ENCODE measurements around the gene PATJ. TPM values are rescaled to one million over a fixed set of nuclear protein-coding genes. Genes with fewer than 3 reads are reported as not detected.

PATJ gene
- total and polyA plus RNA-seq, 2 experiments from 2014 or later: 10.8 to 18.7 TPM

DNA sequence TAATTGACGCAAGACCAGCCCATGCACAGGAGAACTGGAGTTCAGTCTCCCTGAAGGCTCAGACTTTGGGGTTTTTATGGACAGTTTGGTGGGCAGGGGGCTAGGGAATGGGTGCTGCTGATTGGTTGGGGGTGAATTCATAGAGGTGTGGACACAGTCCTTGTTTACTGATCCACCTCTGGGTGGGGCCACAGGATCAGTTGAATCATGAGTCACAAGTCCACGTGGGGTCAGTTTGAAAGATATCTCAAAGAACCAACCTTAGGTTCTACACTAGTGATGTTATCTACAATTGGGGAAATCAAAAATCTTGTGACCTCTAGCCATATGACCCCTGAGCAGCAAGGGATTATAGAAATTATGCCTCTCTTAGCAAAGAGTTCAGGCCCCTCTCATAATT lies 324.4 kb downstream of the PATJ start:
- Histone ChIP-seq H3K9me3 (ENCODE audit: low read depth) (no peaks in the 10 kb centered on the region), H3K4me3 (no peak overlapping the region)
- TF ChIP-seq, protein P1, sequence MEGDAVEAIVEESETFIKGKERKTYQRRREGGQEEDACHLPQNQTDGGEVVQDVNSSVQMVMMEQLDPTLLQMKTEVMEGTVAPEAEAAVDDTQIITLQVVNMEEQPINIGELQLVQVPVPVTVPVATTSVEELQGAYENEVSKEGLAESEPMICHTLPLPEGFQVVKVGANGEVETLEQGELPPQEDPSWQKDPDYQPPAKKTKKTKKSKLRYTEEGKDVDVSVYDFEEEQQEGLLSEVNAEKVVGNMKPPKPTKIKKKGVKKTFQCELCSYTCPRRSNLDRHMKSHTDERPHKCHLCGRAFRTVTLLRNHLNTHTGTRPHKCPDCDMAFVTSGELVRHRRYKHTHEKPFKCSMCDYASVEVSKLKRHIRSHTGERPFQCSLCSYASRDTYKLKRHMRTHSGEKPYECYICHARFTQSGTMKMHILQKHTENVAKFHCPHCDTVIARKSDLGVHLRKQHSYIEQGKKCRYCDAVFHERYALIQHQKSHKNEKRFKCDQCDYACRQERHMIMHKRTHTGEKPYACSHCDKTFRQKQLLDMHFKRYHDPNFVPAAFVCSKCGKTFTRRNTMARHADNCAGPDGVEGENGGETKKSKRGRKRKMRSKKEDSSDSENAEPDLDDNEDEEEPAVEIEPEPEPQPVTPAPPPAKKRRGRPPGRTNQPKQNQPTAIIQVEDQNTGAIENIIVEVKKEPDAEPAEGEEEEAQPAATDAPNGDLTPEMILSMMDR (IDR thresholded peaks at IDR 0.05; ENCODE audit: low read depth, low read length): no peak

DNA sequence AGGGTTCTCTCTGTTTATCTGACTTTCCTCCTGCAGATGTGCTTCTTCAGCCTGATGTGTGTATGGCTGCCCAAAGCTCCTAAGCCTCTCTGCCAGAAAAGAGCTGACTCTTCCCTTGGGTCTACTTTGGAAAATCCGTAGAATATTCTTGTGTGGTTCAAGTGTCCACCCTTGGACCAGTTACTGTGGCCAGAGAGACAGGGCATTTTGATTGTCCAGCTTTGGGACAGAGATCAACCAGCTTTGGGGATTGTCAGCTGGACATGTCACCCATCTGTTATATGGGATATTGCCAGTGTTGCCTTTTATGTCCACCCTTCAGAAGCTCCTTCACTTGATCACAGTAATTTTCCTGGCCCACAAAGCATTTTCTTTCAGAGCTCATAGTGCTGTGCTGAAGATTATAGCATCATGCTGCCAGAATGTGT lies 326.1 kb downstream of the PATJ start:
- no peak for DNase-seq (ENCODE audit: low read depth in 1 of 2, low spot score in 1 of 2)
- Histone ChIP-seq H3K27me3 (no peaks in the 10 kb centered on the region), H3K4me3 (no peak overlapping the region), H3K9me3 (ENCODE audit: low read depth) (no peaks in the 10 kb centered on the region), H3K27ac (peak overlapping the region; percentile 80), H3K36me3 (no peaks in the 10 kb centered on the region), H3K4me1 (ENCODE audit: low read depth) (peaks cover 26% of the 10 kb centered on the region)
- TF ChIP-seq, protein P1 (IDR thresholded peaks at IDR 0.05; ENCODE audit: low read depth, low read length): no peak

More for the DNA sequence above, 324.4 kb downstream of the PATJ start:
- no peak for DNase-seq (ENCODE audit: low read depth in 1 of 2, low spot score in 1 of 2)
- peaks cover 26% of the 10 kb centered on the region for H3K4me1 ChIP-seq (ENCODE audit: low read depth)
- H3K27me3 ChIP-seq: no peaks in the 10 kb centered on the region
- H3K36me3 ChIP-seq: no peaks in the 10 kb centered on the region
- no peak overlapping the region for H3K27ac ChIP-seq

DNA sequence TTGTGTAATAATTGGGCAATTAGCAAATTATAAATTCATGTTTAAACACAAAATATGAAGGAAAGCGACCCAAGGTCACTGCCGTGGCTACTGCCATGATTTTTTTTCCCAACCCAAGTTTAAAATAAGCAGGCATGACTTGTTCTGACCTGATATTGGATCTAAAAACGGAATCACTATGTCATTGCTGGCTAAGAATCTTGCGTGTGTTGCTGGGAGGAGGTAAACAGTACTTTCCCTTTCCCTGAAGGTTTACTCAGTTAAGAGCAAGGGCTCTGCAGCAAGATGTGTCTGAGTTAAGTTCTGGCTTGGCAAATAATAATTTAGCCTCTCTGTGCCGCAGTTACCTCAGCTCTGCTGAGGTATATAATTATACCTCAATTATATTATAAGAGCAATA lies 326.7 kb downstream of the PATJ start:
- peaks cover 26% of the 10 kb centered on the region for H3K4me1 ChIP-seq (ENCODE audit: low read depth)
- no peak overlapping the region for H3K4me3 ChIP-seq
- TF ChIP-seq, protein P1 (IDR thresholded peaks at IDR 0.05; ENCODE audit: low read depth, low read length): no peak
- peak overlapping the region; percentile 80 for H3K27ac ChIP-seq
- no peaks in the 10 kb centered on the region for H3K36me3 ChIP-seq
- H3K27me3 ChIP-seq: no peaks in the 10 kb centered on the region
- no peaks in the 10 kb centered on the region for H3K9me3 ChIP-seq (ENCODE audit: low read depth)
- peak; percentile 6 to 27 for DNase-seq (ENCODE audit: low read depth in 1 of 2, low spot score in 1 of 2)

DNA sequence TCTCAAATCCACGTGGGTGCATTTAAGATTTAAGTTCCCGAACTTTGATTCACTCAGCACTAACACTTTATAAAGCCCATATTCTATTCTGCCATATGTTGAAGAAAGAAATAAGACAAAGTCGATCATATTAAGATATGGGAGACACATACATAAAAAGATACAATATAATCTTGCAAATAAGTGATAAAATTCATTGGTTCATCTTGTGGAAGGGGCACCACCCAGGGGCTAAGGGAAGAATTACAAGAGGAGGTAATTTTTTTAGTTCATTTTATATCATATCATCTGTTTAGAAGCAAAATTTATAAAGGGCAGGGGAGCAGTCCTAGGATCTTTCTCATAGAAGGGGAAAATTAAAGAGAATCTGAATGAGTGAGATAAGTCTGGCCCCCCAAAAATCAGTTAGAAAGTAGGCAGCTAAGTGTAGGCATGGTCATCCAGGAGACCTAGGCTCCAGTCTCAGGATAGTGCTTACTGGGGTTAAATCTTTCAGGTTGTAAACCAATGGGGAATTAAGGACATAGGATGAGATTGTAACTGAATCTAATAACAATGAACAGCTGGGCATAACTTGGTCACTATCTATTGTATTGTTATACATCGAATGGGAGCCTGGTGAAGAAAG lies 328.2 kb downstream of the PATJ start:
- DNase-seq (ENCODE audit: low read depth in 1 of 2, low spot score in 1 of 2): peak; percentile 17 to 29

DNA sequence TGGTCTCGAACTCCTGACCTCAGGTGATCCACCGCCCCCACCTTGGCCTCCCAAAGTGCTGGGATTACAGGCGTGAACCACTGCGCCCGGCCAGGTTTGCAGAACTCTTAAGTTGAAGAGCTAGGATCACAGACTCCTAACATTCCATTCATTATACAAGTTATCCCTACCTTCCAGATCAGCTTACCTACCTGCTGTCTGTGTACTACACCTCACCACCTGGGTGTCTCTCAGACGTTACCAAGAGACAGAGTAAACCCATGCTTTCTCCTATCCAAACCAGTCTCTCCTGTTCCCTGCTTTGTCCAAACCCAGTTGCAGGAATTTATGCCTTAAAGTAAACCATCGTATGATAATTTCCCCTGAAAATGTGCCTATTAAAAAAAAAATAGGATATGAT lies 329.4 kb downstream of the PATJ start:
- Histone ChIP-seq H3K9me3 (ENCODE audit: low read depth) (no peaks in the 10 kb centered on the region), H3K27ac (no peak overlapping the region), H3K4me3 (no peak overlapping the region), H3K4me1 (ENCODE audit: low read depth) (peaks cover 19% of the 10 kb centered on the region), H3K27me3 (no peaks in the 10 kb centered on the region), H3K36me3 (no peaks in the 10 kb centered on the region)
- TF ChIP-seq, protein P1 (IDR thresholded peaks at IDR 0.05; ENCODE audit: low read depth, low read length): no peak
- no peak for DNase-seq (ENCODE audit: low read depth in 1 of 2, low spot score in 1 of 2)

More for the DNA sequence above, 328.2 kb downstream of the PATJ start:
- no peaks in the 10 kb centered on the region for H3K27me3 ChIP-seq
- TF ChIP-seq, protein P1 (IDR thresholded peaks at IDR 0.05; ENCODE audit: low read depth, low read length): peak; percentile 64
- H3K9me3 ChIP-seq (ENCODE audit: low read depth): no peaks in the 10 kb centered on the region
- no peak overlapping the region for H3K27ac ChIP-seq
- no peak overlapping the region for H3K4me3 ChIP-seq
- peaks cover 19% of the 10 kb centered on the region for H3K4me1 ChIP-seq (ENCODE audit: low read depth)
- H3K36me3 ChIP-seq: no peaks in the 10 kb centered on the region
